ENCODE results near the gene UTY. TPM values are rescaled to one million over a fixed set of nuclear protein-coding genes. Genes with fewer than 3 reads are reported as not detected.

Gene UTY
- 36.9 TPM in 1 of 2 replicates, not detected in the other for total RNA-seq

DNA sequence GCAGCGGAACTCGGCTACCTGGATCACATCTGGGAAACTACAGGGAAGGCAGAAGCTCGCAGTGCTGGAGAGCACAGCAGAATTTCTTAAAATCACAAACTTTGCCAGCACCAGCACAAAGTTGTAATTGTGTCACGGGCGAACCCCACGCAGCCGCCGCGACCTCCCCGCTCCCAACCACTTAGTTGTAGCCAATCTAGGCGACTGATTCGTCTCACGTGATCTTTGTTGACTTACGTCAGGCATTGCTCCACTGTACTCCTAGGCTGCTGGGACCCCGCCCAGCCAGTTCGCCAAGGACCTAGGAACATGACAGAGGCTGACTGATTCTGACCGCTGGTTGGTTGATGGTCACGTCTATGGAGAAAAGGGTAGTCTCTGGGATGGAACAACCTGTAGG lies at the start of gene UTY:
Gene UTY (minus strand): TSS at position 206 of the 400 bp plus-strand sequence. CDS start 368 bp downstream, outside the sequence.
- H3K36me3 ChIP-seq (ENCODE audit: insufficient read depth, low read length), result no peaks in the 10 kb centered on the region
- no peaks in the 10 kb centered on the region for H3K4me1 ChIP-seq (ENCODE audit: insufficient read depth, low read length)
- no peak within 1 kb of the TSS for H3K4me3 ChIP-seq (ENCODE audit: insufficient read depth, low read length)
- no peak for DNase-seq (ENCODE audit: insufficient read length, low spot score, missing footprints)
- no peak within 1 kb of the TSS for H3K4me2 ChIP-seq (ENCODE audit: insufficient read depth, low read length)
- H3K27ac ChIP-seq (ENCODE audit: low read depth, low read length), result no peak within 1 kb of the TSS
- H3K9me3 ChIP-seq (ENCODE audit: low read depth, low read length), result no peaks in the 10 kb centered on the region
- no peak within 1 kb of the TSS for H2AFZ ChIP-seq (ENCODE audit: low read length)
- no peaks in the 10 kb centered on the region for H3K79me2 ChIP-seq (ENCODE audit: insufficient read depth, low read length)
- TF ChIP-seq, protein P1, sequence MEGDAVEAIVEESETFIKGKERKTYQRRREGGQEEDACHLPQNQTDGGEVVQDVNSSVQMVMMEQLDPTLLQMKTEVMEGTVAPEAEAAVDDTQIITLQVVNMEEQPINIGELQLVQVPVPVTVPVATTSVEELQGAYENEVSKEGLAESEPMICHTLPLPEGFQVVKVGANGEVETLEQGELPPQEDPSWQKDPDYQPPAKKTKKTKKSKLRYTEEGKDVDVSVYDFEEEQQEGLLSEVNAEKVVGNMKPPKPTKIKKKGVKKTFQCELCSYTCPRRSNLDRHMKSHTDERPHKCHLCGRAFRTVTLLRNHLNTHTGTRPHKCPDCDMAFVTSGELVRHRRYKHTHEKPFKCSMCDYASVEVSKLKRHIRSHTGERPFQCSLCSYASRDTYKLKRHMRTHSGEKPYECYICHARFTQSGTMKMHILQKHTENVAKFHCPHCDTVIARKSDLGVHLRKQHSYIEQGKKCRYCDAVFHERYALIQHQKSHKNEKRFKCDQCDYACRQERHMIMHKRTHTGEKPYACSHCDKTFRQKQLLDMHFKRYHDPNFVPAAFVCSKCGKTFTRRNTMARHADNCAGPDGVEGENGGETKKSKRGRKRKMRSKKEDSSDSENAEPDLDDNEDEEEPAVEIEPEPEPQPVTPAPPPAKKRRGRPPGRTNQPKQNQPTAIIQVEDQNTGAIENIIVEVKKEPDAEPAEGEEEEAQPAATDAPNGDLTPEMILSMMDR (IDR thresholded peaks at IDR 0.05; ENCODE audit: extremely low read depth, low read depth, low read length), result no peak
- no peaks in the 10 kb centered on the region for H3K27me3 ChIP-seq (ENCODE audit: insufficient read depth, low read length)
- no peaks in the 10 kb centered on the region for H4K20me1 ChIP-seq (ENCODE audit: insufficient read depth, low read length)

DNA sequence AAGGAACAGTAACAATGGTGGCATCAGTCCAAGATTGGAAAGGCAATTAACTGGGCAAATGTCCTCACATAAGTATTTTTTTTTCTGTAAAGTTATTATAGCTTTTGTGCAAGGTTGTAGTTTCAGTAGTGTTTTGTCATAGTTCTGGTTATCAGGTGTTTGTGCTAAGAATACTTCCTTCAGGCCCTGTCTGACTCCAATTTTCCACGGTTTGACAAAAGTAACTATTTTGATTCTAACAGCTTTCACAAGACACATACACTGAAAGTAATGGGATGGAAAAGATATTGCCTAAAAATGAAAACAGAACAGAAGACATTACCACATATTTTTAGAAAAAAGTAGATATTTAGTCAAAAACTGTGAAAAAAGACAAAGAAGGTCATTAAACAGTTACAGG lies 40.6 kb upstream of the UTY start:
- Histone ChIP-seq H4K20me1 (ENCODE audit: insufficient read depth, low read length) (no peaks in the 10 kb centered on the region), H3K27me3 (ENCODE audit: insufficient read depth, low read length) (no peaks in the 10 kb centered on the region), H3K4me2 (ENCODE audit: insufficient read depth, low read length) (no peak overlapping the region), H3K27ac (ENCODE audit: low read depth, low read length) (no peak overlapping the region), H3K4me1 (ENCODE audit: insufficient read depth, low read length) (no peaks in the 10 kb centered on the region), H3K9me3 (ENCODE audit: low read depth, low read length) (no peaks in the 10 kb centered on the region), H2AFZ (ENCODE audit: low read length) (no peak overlapping the region), H3K79me2 (ENCODE audit: insufficient read depth, low read length) (no peaks in the 10 kb centered on the region), H3K36me3 (ENCODE audit: insufficient read depth, low read length) (no peaks in the 10 kb centered on the region), H3K4me3 (ENCODE audit: insufficient read depth, low read length) (no peak overlapping the region)
- DNase-seq (ENCODE audit: insufficient read length, low spot score, missing footprints), result no peak
- TF ChIP-seq, protein P1 (IDR thresholded peaks at IDR 0.05; ENCODE audit: extremely low read depth, low read depth, low read length), result no peak

DNA sequence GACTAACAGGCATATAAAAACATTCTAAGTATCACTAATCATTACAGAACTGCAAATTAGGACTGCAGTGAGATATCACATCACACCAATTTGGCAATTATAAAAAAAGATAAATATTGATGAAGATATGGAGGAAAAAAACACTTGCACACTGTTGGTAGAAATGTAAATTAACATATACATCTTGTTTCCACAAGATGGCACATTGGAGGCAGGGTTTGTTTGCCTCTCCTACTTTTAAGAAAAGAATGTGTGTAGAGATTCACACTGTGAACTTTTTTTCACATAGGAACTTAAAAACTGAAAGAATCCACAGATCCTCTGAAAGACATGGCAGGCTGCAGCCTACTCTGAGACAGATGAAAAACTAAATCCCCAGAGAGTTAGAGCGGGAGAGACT lies 21.4 kb upstream of the UTY start:
- H3K79me2 ChIP-seq (ENCODE audit: insufficient read depth, low read length), result no peaks in the 10 kb centered on the region

GRCh38 chrY:13493737-13494136 lies 13.9 kb upstream of the UTY start:
- no peaks in the 10 kb centered on the region for H3K9me3 ChIP-seq (ENCODE audit: low read depth, low read length)
- H3K4me2 ChIP-seq (ENCODE audit: insufficient read depth, low read length), result no peak overlapping the region
- H3K27ac ChIP-seq (ENCODE audit: low read depth, low read length), result no peak overlapping the region
- H3K36me3 ChIP-seq (ENCODE audit: insufficient read depth, low read length), result no peaks in the 10 kb centered on the region
- no peak overlapping the region for H2AFZ ChIP-seq (ENCODE audit: low read length)
- DNase-seq (ENCODE audit: insufficient read length, low spot score, missing footprints), result no peak
- H3K27me3 ChIP-seq (ENCODE audit: insufficient read depth, low read length), result no peaks in the 10 kb centered on the region
- no peaks in the 10 kb centered on the region for H3K79me2 ChIP-seq (ENCODE audit: insufficient read depth, low read length)
- TF ChIP-seq, protein P1 (IDR thresholded peaks at IDR 0.05; ENCODE audit: extremely low read depth, low read depth, low read length), result no peak
- no peak overlapping the region for H3K4me3 ChIP-seq (ENCODE audit: insufficient read depth, low read length)
- no peaks in the 10 kb centered on the region for H3K4me1 ChIP-seq (ENCODE audit: insufficient read depth, low read length)
- no peaks in the 10 kb centered on the region for H4K20me1 ChIP-seq (ENCODE audit: insufficient read depth, low read length)

More for the DNA sequence above, 21.4 kb upstream of the UTY start:
- H4K20me1 ChIP-seq (ENCODE audit: insufficient read depth, low read length), result no peaks in the 10 kb centered on the region
- no peaks in the 10 kb centered on the region for H3K27me3 ChIP-seq (ENCODE audit: insufficient read depth, low read length)
- no peaks in the 10 kb centered on the region for H3K36me3 ChIP-seq (ENCODE audit: insufficient read depth, low read length)
- no peak for DNase-seq (ENCODE audit: insufficient read length, low spot score, missing footprints)
- no peak overlapping the region for H3K4me2 ChIP-seq (ENCODE audit: insufficient read depth, low read length)
- no peaks in the 10 kb centered on the region for H3K9me3 ChIP-seq (ENCODE audit: low read depth, low read length)
- no peak overlapping the region for H3K4me3 ChIP-seq (ENCODE audit: insufficient read depth, low read length)
- no peak overlapping the region for H2AFZ ChIP-seq (ENCODE audit: low read length)
- no peak overlapping the region for H3K27ac ChIP-seq (ENCODE audit: low read depth, low read length)
- no peaks in the 10 kb centered on the region for H3K4me1 ChIP-seq (ENCODE audit: insufficient read depth, low read length)
- TF ChIP-seq, protein P1 (IDR thresholded peaks at IDR 0.05; ENCODE audit: extremely low read depth, low read depth, low read length), result no peak

Data from osteoblast (primary cell).